Stimulated activated CD8-positive, alpha-beta memory T cell treated with anti-CD3 and anti-CD28 coated beads, Interleukin-15, amount 100 ng/mL, for 4 hours (primary cell): ENCODE results near the gene FIBCD1.

ENCODE experiments used
- DNase-seq, 2 donors: peaks; one replicate each; pipeline ENCODE4 v3.0.0-alpha.2; 2020; ENCODE audit warnings: low read depth in 2 of 2

Gene FIBCD1

GRCh38 chr9:130895038-130895437, 44.0 kb downstream of the FIBCD1 start:
- no peak for DNase-seq

GRCh38 chr9:130894546-130894945, 44.5 kb downstream of the FIBCD1 start:
- no peak for DNase-seq

- DNase-seq, result no peak
Observed at GRCh38 chr9:130893341-130894101, 45.5 kb downstream of the FIBCD1 start.

- DNase-seq, result no peak
Observed at GRCh38 chr9:130892477-130893304, 46.4 kb downstream of the FIBCD1 start.

GRCh38 chr9:130891688-130892476, 47.2 kb downstream of the FIBCD1 start:
- DNase-seq, result no peak

- DNase-seq, result no peak
Observed at GRCh38 chr9:130890870-130891687, 48.0 kb downstream of the FIBCD1 start.

GRCh38 chr9:130890124-130890523, 48.9 kb downstream of the FIBCD1 start:
- no peak for DNase-seq

- DNase-seq, result no peak
Observed at GRCh38 chr9:130888146-130888885, 50.7 kb downstream of the FIBCD1 start.

GRCh38 chr9:130887494-130888144, 51.4 kb downstream of the FIBCD1 start:
- no peak for DNase-seq

- no peak for DNase-seq
Observed at GRCh38 chr9:130886981-130887380, 52.1 kb downstream of the FIBCD1 start.

GRCh38 chr9:130885484-130886375, 53.3 kb downstream of the FIBCD1 start:
- no peak for DNase-seq

GRCh38 chr9:130884542-130885483, 54.2 kb downstream of the FIBCD1 start:
- no peak for DNase-seq

- no peak for DNase-seq
Observed at GRCh38 chr9:130884111-130884531, 54.9 kb downstream of the FIBCD1 start.

- DNase-seq, result no peak
Observed at GRCh38 chr9:130883479-130883878, 55.6 kb downstream of the FIBCD1 start.

GRCh38 chr9:130882696-130883225, 56.3 kb downstream of the FIBCD1 start:
- DNase-seq, result no peak

- no peak for DNase-seq
Observed at GRCh38 chr9:130881516-130881915, 57.5 kb downstream of the FIBCD1 start.

GRCh38 chr9:130880599-130881220, 58.3 kb downstream of the FIBCD1 start:
- DNase-seq, result no peak
